OCI-LY7 (cell line): Measurements from ENCODE around the gene DUSP15. TPM values are rescaled to one million over a fixed set of nuclear protein-coding genes. Genes with fewer than 3 reads are reported as not detected.

Experiments
- BruUV-seq: library from RNA; stranded (reverse); fragments of 400-500 nt; replicated peaks from 2 replicates; lab custom pipeline; 2021; lab: Mats Ljungman, UMichigan
- CTCF ChIA-PET: fragments of 300-600 bp; sonication (Branson Sonifier 250); formaldehyde crosslinking; loops from one replicate; lab custom pipeline; 2022; ENCODE audit warnings: antibody characterized with exemption; ENCODE audit not compliant: unreplicated experiment; lab: Charles Lee
- POLR2A ChIA-PET: fragments of 300-600 bp; sonication (Branson Sonifier 250); formaldehyde crosslinking; loops from one replicate; lab custom pipeline; 2022; ENCODE audit warnings: antibody characterized with exemption; lab: Charles Lee
- DNase-seq: peaks from one replicate; pipeline ENCODE4 v3.0.0-alpha.2; 2015; ENCODE audit warnings: low spot score
- H2AFZ ChIP-seq: fragments of 200-600 bp; sonication (generic), shearing (Covaris generic); 2 replicates; pipeline ENCODE4 v1.6.1; 2014; ENCODE audit warnings: mild to moderate bottlenecking, antibody characterized with exemption, low read length, moderate library complexity
- H3K27ac ChIP-seq: fragments of 200-600 bp; sonication (generic); 2 replicates; pipeline ENCODE4 v1.5.1; 2014; ENCODE audit warnings: mixed run types, low read depth, mild to moderate bottlenecking, moderate library complexity, low read length, inconsistent platforms; ENCODE audit not compliant: poor library complexity, severe bottlenecking
- H3K36me3 ChIP-seq: fragments of 200-600 bp; sonication (generic); 2 replicates; pipeline ENCODE4 v1.6.1; 2014; ENCODE audit warnings: mild to moderate bottlenecking, antibody characterized with exemption, low read length, moderate library complexity, mixed read lengths; ENCODE audit not compliant: insufficient read depth
- H3K4me1 ChIP-seq: fragments of 200-600 bp; sonication (generic); 2 replicates; pipeline ENCODE4 v1.5.1; 2014; ENCODE audit warnings: mild to moderate bottlenecking, low read length; ENCODE audit not compliant: insufficient read depth, poor library complexity, severe bottlenecking
- H3K4me2 ChIP-seq: fragments of 200-600 bp; sonication (generic); 2 replicates; pipeline ENCODE4 v1.6.1; 2014; ENCODE audit warnings: mild to moderate bottlenecking, low read length
- H3K4me3 ChIP-seq: fragments of 200-600 bp; sonication (generic); 2 replicates; pipeline ENCODE4 v1.5.1; 2014; ENCODE audit warnings: mild to moderate bottlenecking, low read depth, low read length; ENCODE audit not compliant: poor library complexity, severe bottlenecking
- H3K79me2 ChIP-seq: fragments of 200-600 bp; sonication (generic); 2 replicates; pipeline ENCODE4 v1.6.1; 2016; ENCODE audit warnings: low read depth, mild to moderate bottlenecking, low read length, moderate library complexity, mixed read lengths; ENCODE audit not compliant: insufficient read depth
- H3K9me2 ChIP-seq: fragments of 200-600 bp; sonication (generic); 2 replicates; pipeline ENCODE4 v1.6.1; 2016; ENCODE audit warnings: mild to moderate bottlenecking, low read length, mixed read lengths; ENCODE audit not compliant: insufficient read depth
- H3K9me3 ChIP-seq: fragments of 200-600 bp; sonication (generic); 2 replicates; pipeline ENCODE4 v1.6.1; 2014; ENCODE audit warnings: mild to moderate bottlenecking, mixed run types, low read length, mixed read lengths
- H4K20me1 ChIP-seq: fragments of 200-600 bp; sonication (generic); 2 replicates; pipeline ENCODE4 v1.6.1; 2014; ENCODE audit warnings: mild to moderate bottlenecking, antibody characterized with exemption, low read length, moderate library complexity, mixed read lengths; ENCODE audit not compliant: insufficient read depth
- EZH2phosphoT487 ChIP-seq: fragments of 200-600 bp; sonication (generic); IDR thresholded peaks from 2 replicates; pipeline ENCODE4 v1.6.1; 2018; ENCODE audit warnings: low read depth, borderline replicate concordance, mild to moderate bottlenecking, mixed run types, antibody characterized with exemption, low read length, moderate library complexity, mixed read lengths
- intact Hi-C: fragments of 100-400 bp; cut with micrococcal nuclease; formaldehyde crosslinking; loops from one replicate; pipeline ENCODE4 v1.10.0; 2022; ENCODE audit not compliant: unreplicated experiment
- small RNA-seq: library from RNA; depleted of rRNA; stranded (forward); fragments of <200 nt; gene quantifications from one replicate; pipeline ENCODE3, GENCODE V24; 2014
- total RNA-seq, 2 experiments: library from RNA; depleted of rRNA in 1 of 2; stranded (reverse); fragments of >200 nt in 1 of 2; shearing (Covaris generic) in 1 of 2; gene quantifications; 2 replicates each; pipeline ENCODE4 v1.2.3, GENCODE V29; 2014 to 2022
- TF ChIP-seq, protein P1 (sequence below): fragments of 200-600 bp; sonication (generic); conservative IDR thresholded peaks from 2 replicates; pipeline ENCODE4 v1.5.1; 2014; ENCODE audit warnings: mild to moderate bottlenecking, antibody characterized with exemption, low read length, moderate library complexity, mixed read lengths

DUSP15 gene
- total RNA-seq, 2 experiments from 2014 or later: 0.19 to 0.61 TPM

DNA sequence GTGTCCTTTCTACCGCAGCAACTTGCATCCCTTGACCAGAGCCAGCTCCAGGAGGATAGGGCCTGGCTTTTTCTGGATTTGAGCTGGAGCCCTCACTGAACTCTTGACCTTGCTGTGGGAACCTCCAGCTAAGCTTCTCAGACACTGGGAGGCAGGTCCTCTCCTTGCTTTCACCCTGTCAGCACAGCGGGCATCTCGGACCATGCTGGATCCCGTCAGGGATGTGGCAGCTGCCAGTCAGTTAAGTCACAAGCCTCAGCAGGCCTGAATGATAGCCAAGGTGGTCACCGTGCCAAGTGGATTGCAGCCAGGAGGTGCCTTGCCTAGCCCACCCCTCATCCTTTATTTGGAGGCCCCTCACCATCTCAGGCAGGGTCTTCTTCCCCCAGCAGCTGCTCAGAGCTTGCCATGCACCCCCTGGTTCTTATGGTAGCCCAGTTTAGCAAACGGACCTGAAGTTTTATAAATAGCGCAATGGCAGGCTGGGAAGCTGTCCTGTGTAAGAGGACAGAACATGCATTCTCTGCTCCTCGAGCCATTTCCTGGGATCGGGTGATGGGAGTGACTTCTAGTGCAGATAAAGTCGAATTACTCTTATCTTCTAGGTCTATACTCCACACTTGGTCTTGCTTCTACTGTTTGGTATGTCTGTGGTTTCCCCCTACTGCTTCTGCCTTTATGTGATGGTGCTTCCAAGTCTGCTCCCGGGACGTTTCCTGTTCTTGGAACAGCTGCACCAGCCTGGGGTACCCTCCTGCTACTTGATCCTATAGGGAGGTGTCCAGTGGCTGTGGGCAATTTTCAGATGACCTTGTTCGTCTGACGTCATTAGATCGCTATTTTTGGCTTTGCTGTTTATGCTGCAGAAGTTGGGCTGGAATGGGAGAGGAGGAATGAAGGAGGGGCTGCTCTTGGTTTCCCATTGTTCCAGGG, 58.3 kb downstream of the DUSP15 start:
- Histone ChIP-seq H3K27ac (no peak overlapping the region), H3K4me1 (no peaks in the 10 kb centered on the region), H3K4me3 (no peak overlapping the region), H4K20me1 (no peaks in the 10 kb centered on the region), H3K9me3 (no peaks in the 10 kb centered on the region), H2AFZ (no peak overlapping the region), H3K36me3 (peaks cover 12% of the 10 kb centered on the region; the same call in 1 of the 2 replicates), H3K9me2 (no peaks in the 10 kb centered on the region), H3K4me2 (no peak overlapping the region), H3K79me2 (no peaks in the 10 kb centered on the region)
- POLR2A ChIA-PET: interaction anchor here (0.5 kb wide), 1 partner anchor 224 kb away, joined by 4 read pairs; no protein-coding TSS in a partner anchor
- BruUV-seq: no TSS peak
- CTCF ChIA-PET: no interaction called here
- intact Hi-C loops: no loop called here
- TF ChIP-seq, protein P1, sequence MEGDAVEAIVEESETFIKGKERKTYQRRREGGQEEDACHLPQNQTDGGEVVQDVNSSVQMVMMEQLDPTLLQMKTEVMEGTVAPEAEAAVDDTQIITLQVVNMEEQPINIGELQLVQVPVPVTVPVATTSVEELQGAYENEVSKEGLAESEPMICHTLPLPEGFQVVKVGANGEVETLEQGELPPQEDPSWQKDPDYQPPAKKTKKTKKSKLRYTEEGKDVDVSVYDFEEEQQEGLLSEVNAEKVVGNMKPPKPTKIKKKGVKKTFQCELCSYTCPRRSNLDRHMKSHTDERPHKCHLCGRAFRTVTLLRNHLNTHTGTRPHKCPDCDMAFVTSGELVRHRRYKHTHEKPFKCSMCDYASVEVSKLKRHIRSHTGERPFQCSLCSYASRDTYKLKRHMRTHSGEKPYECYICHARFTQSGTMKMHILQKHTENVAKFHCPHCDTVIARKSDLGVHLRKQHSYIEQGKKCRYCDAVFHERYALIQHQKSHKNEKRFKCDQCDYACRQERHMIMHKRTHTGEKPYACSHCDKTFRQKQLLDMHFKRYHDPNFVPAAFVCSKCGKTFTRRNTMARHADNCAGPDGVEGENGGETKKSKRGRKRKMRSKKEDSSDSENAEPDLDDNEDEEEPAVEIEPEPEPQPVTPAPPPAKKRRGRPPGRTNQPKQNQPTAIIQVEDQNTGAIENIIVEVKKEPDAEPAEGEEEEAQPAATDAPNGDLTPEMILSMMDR: no peak
- TF ChIP-seq EZH2phosphoT487: no peak
- no peak for DNase-seq

DNA sequence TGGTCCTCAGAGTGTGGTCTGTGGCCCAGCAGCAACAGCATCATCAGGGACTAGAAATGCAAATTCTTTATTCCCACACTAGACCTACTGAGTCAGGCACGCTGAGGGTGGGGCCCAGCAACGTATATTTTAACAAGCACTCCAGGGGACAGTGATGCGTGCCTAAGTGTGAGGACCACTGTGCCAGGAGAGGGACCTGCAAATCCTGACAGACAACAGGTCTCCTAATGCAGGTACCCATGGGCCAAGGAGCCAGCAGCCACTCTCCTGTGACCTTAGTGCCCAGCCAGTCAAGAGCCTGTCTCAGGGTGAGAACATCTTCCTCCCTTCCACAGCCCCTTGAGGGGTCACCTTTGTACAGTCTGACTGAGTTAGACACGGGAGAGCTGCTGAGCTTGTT, 59.1 kb downstream of the DUSP15 start:
- H3K36me3 ChIP-seq: peaks cover 21% of the 10 kb centered on the region
- H3K4me2 ChIP-seq: no peak overlapping the region
- no peaks in the 10 kb centered on the region for H3K79me2 ChIP-seq
- DNase-seq: no peak
- ChIA-PET POLR2A (interaction anchor here (0.5 to 0.6 kb wide), 3 partner anchors 23 to 225 kb away, joined by 3 to 4 read pairs (median 4); no protein-coding TSS in a partner anchor), CTCF (no interaction called here)
- TF ChIP-seq, protein P1: no peak
- no peak for TF ChIP-seq EZH2phosphoT487
- intact Hi-C loops: no loop called here
- no peaks in the 10 kb centered on the region for H3K4me1 ChIP-seq
- no peak overlapping the region for H3K4me3 ChIP-seq
- H3K9me2 ChIP-seq: no peaks in the 10 kb centered on the region
- no peak overlapping the region for H3K27ac ChIP-seq
- H4K20me1 ChIP-seq: no peaks in the 10 kb centered on the region
- no peak overlapping the region for H2AFZ ChIP-seq
- BruUV-seq: no TSS peak
- no peaks in the 10 kb centered on the region for H3K9me3 ChIP-seq

Small RNA genes lying within 50 kb of the gene (small RNA-seq; reads per million reads assigned to genes)
- gene RNU1-94P: not detected

Other genes with a start within 250 kb of the DUSP15 start
- not detected in 2 replicates for gene COX4I2, start 232.6 kb downstream of the DUSP15 start, total RNA-seq (2014; rRNA removed; shearing (Covaris generic))
- gene COX4I2, start 232.6 kb downstream of the DUSP15 start, total RNA-seq (2022): not detected in 2 replicates
- 83.2 and 88.8 TPM in 2 replicates for gene BCL2L1, start 147.7 kb downstream of the DUSP15 start, total RNA-seq (2014; rRNA removed; shearing (Covaris generic))
- 64.2 and 71.5 TPM in 2 replicates for gene BCL2L1, start 147.7 kb downstream of the DUSP15 start, total RNA-seq (2022)
- 121 and 134 TPM in 2 replicates for gene TPX2, start 131.2 kb downstream of the DUSP15 start, total RNA-seq (2014; rRNA removed; shearing (Covaris generic))
- 173 and 183 TPM in 2 replicates for gene TPX2, start 131.2 kb downstream of the DUSP15 start, total RNA-seq (2022)
- 0.69 and 0.75 TPM in 2 replicates for gene MYLK2, start 51.2 kb downstream of the DUSP15 start, total RNA-seq (2014; rRNA removed; shearing (Covaris generic))
- gene MYLK2, start 51.2 kb downstream of the DUSP15 start, total RNA-seq (2022): 0.61 and 0.67 TPM in 2 replicates
- gene FOXS1, start 24.9 kb downstream of the DUSP15 start, total RNA-seq (2014; rRNA removed; shearing (Covaris generic)): not detected in 2 replicates
- not detected in 2 replicates for gene FOXS1, start 24.9 kb downstream of the DUSP15 start, total RNA-seq (2022)
- gene TTLL9, start 107 bp upstream of the DUSP15 start, total RNA-seq (2014; rRNA removed; shearing (Covaris generic)): not detected in 2 replicates
- gene TTLL9, start 107 bp upstream of the DUSP15 start, total RNA-seq (2022): not detected in 2 replicates
- gene PDRG1, start 81.5 kb upstream of the DUSP15 start, total RNA-seq (2014; rRNA removed; shearing (Covaris generic)): 9.7 and 11.2 TPM in 2 replicates
- 19.7 and 22.5 TPM in 2 replicates for gene PDRG1, start 81.5 kb upstream of the DUSP15 start, total RNA-seq (2022)
- 0.08 TPM in 1 of 2 replicates, not detected in the other for gene XKR7, start 97.6 kb upstream of the DUSP15 start, total RNA-seq (2014; rRNA removed; shearing (Covaris generic))
- 0.06 TPM in 1 of 2 replicates, not detected in the other for gene XKR7, start 97.6 kb upstream of the DUSP15 start, total RNA-seq (2022)
- gene CCM2L, start 139.9 kb upstream of the DUSP15 start, total RNA-seq (2014; rRNA removed; shearing (Covaris generic)): not detected in 2 replicates
- gene CCM2L, start 139.9 kb upstream of the DUSP15 start, total RNA-seq (2022): 0.92 and 1.4 TPM in 2 replicates
- 0.19 TPM in 1 of 2 replicates, not detected in the other for gene HCK, start 181.7 kb upstream of the DUSP15 start, total RNA-seq (2014; rRNA removed; shearing (Covaris generic))
- 2.2 and 3.2 TPM in 2 replicates for gene HCK, start 181.7 kb upstream of the DUSP15 start, total RNA-seq (2022)
- 16.6 and 20.8 TPM in 2 replicates for gene TM9SF4, start 239.2 kb upstream of the DUSP15 start, total RNA-seq (2014; rRNA removed; shearing (Covaris generic))
- gene TM9SF4, start 239.2 kb upstream of the DUSP15 start, total RNA-seq (2022): 38.9 and 40.7 TPM in 2 replicates